HepG2 (cell line): ENCODE data around the gene CYP27B1. TPM values are rescaled to one million over a fixed set of nuclear protein-coding genes. Genes with fewer than 3 reads are reported as not detected.

ENCODE experiments used
- ATAC-seq: fragments of 200-7000 bp; cut with Tn5 transposase; 3 replicates; pipeline ENCODE4 v1.9.1; 2020; ENCODE audit warnings: mild to moderate bottlenecking, moderate library complexity
- BruUV-seq: library from RNA; stranded (reverse); fragments of 400-500 nt; replicated peaks from 2 replicates; lab custom pipeline; 2021; lab: Mats Ljungman, UMichigan
- CTCF ChIA-PET: fragments of 300-600 bp; formaldehyde crosslinking; extraction: SDS; loops from one replicate; lab custom pipeline; 2021; ENCODE audit warnings: low total read pairs, inconsistent platforms, low intra/inter-chr PET ratio; lab: Yijun Ruan, JAX
- POLR2A ChIA-PET: fragments of 350-600 bp; sonication (Branson Sonifier 250); formaldehyde crosslinking; loops from one replicate; lab custom pipeline; 2020; ENCODE audit warnings: antibody characterized with exemption, inconsistent platforms; lab: Yijun Ruan, JAX
- DNase-seq: peaks from one replicate; pipeline ENCODE4 v3.0.0-alpha.2; 2015; ENCODE audit warnings: low spot score
- FAIRE-seq: peaks from 3 replicates; lab custom pipeline; 2011; peaks lifted over from hg19 to GRCh38; lab: Jason Lieb, UNC
- H2AFZ ChIP-seq: one replicate; pipeline ENCODE4 v1.6.1; 2011; ENCODE audit warnings: low read length, inconsistent platforms
- H3K27ac ChIP-seq: fragments of 300-600 bp; 3 replicates; pipeline ENCODE4 v1.8.0; 2011; ENCODE audit warnings: mixed run types, mild to moderate bottlenecking, mixed read lengths, low read length, inconsistent platforms; ENCODE audit not compliant: insufficient read depth; ENCODE audit errors: extremely low read length
- H3K27me3 ChIP-seq, 2 experiments: fragments of 200-600 bp in 1 of 2; 2 replicates in 1 of 2; 3 replicates in 1 of 2; pipeline versions ENCODE4 v1.6.0 to v1.8.0; 2011; ENCODE audit warnings: low read length in 2 of 2, mild to moderate bottlenecking in 2 of 2, moderate library complexity in 2 of 2, inconsistent platforms in 1 of 2; ENCODE audit not compliant: insufficient read depth in 2 of 2, control insufficient read depth in 1 of 2
- H3K36me3 ChIP-seq, 2 experiments: fragments of 200-600 bp in 1 of 2; replicated peaks in 1 of 2; 2 replicates in 1 of 2; 3 replicates in 1 of 2; pipeline versions ENCODE4 v1.5.1 to v1.8.0; 2011; ENCODE audit warnings: low read length in 2 of 2, inconsistent platforms in 1 of 2; ENCODE audit not compliant: insufficient read depth in 2 of 2, control insufficient read depth in 1 of 2
- H3K4me1 ChIP-seq: 2 replicates; pipeline ENCODE4 v1.5.1; 2012; ENCODE audit warnings: low read length, inconsistent platforms; ENCODE audit not compliant: insufficient read depth
- H3K4me2 ChIP-seq: 2 replicates; pipeline ENCODE4 v1.6.0; 2011; ENCODE audit warnings: low read depth, low read length, inconsistent platforms
- H3K4me3 ChIP-seq, 3 experiments: fragments of 200-600 bp in 1 of 3; sonication (generic), shearing (Covaris generic) in 1 of 3; replicated peaks in 1 of 3; 2 replicates each; pipeline ENCODE4 v1.5.1; 2011 to 2016; ENCODE audit warnings: low read length in 3 of 3, inconsistent platforms in 2 of 3, low read depth in 2 of 3, mild to moderate bottlenecking in 2 of 3, control low read depth in 1 of 3, mixed read lengths in 1 of 3; ENCODE audit not compliant: insufficient read depth in 1 of 3
- H3K79me2 ChIP-seq: one replicate; pipeline ENCODE4 v1.6.1; 2011; ENCODE audit warnings: low read length, inconsistent platforms; ENCODE audit not compliant: insufficient read depth
- H3K9ac ChIP-seq: 2 replicates; pipeline ENCODE4 v1.6.0; 2011; ENCODE audit warnings: mild to moderate bottlenecking, low read depth, low read length, inconsistent platforms; ENCODE audit not compliant: insufficient read depth
- H3K9me3 ChIP-seq: 2 replicates; pipeline ENCODE4 v1.5.1; 2012; ENCODE audit warnings: mild to moderate bottlenecking, low read length
- H4K20me1 ChIP-seq: 2 replicates; pipeline ENCODE4 v1.6.0; 2011; ENCODE audit warnings: inconsistent platforms, mild to moderate bottlenecking, low read length, moderate library complexity; ENCODE audit not compliant: insufficient read depth
- AGO1 ChIP-seq: fragments of 200-400 bp; formaldehyde crosslinking; IDR thresholded peaks from 2 replicates; pipeline ENCODE4 v1.6.1; 2017; ENCODE audit warnings: mild to moderate bottlenecking, low read depth, low read length, moderate library complexity; ENCODE audit not compliant: poor library complexity, severe bottlenecking
- CHD2 ChIP-seq: IDR thresholded peaks from 2 replicates; pipeline ENCODE4 v1.6.1; 2011; ENCODE audit warnings: low read depth, low read length, improper control_type of control experiment
- HNF4A ChIP-seq: sonication (generic); formaldehyde crosslinking; IDR thresholded peaks from 2 replicates; pipeline ENCODE4 v1.4.0; 2020; ENCODE audit warnings: missing genetic modification reagents
- HOXA9 ChIP-seq: sonication (generic); formaldehyde crosslinking; IDR thresholded peaks from 2 replicates; pipeline ENCODE4 v1.8.1; 2022; ENCODE audit warnings: missing genetic modification reagents, mild to moderate bottlenecking, moderate library complexity, borderline replicate concordance
- MAFF ChIP-seq: IDR thresholded peaks from 2 replicates; pipeline ENCODE4 v1.6.1; 2011; ENCODE audit warnings: low read depth, low read length, improper control_type of control experiment
- MAFK ChIP-seq, 2 experiments: IDR thresholded peaks in 1 of 2; conservative IDR thresholded peaks in 1 of 2; 2 replicates each; pipeline ENCODE4 v1.6.1; 2011; ENCODE audit warnings: improper control_type of control experiment in 2 of 2, low read length in 2 of 2
- NCOR1 ChIP-seq: fragments of 200-600 bp; sonication (generic); IDR thresholded peaks from 2 replicates; pipeline ENCODE4 v1.7.0; 2017; ENCODE audit warnings: antibody characterized with exemption, low read length, borderline replicate concordance
- ONECUT2 ChIP-seq: sonication (generic); formaldehyde crosslinking; IDR thresholded peaks from 2 replicates; pipeline ENCODE4 v1.4.0; 2020; ENCODE audit warnings: missing genetic modification reagents
- SAFB2 ChIP-seq: sonication (generic); formaldehyde crosslinking; IDR thresholded peaks from 2 replicates; pipeline ENCODE4 v1.5.1; 2020; ENCODE audit warnings: missing genetic modification reagents, low read depth, mild to moderate bottlenecking, borderline replicate concordance
- TP53 ChIP-seq: sonication (generic); formaldehyde crosslinking; conservative IDR thresholded peaks from 2 replicates; pipeline ENCODE4 v1.4.0; 2020; ENCODE audit warnings: missing genetic modification reagents
- WGBS: methylation state at CpG from one replicate; pipeline ENCODE4 v1.1.6; 2017; ENCODE audit warnings: low lambda C conversion rate; 5-methylcytosine and 5-hydroxymethylcytosine counted together
- in situ Hi-C: cut with HindIII; loops from 2 replicates; pipeline ENCODE4 v1.10.0; 2017; ENCODE audit warnings: low pct_unique_long_range_greater_than_20kb; ENCODE audit not compliant: extremely low pct_ligation_motif_present
- intact Hi-C: fragments of 100-400 bp; cut with micrococcal nuclease; formaldehyde crosslinking; loops from one replicate; pipeline ENCODE4 v1.10.0; 2022; ENCODE audit not compliant: unreplicated experiment
- polyA plus RNA-seq, 8 experiments: library from polyadenylated mRNA; depleted of rRNA in 3 of 8; stranded (reverse) in 7 of 8; unstranded in 1 of 8; fragments of >200 nt; fragmentation: Illumina TruSeq in 4 of 8; extraction: Trizol in 4 of 8; gene quantifications; 2 replicates each; pipeline versions ENCODE4 v1.2.1 to v1.2.3, GENCODE V29; 2011 to 2016; ENCODE audit warnings: low read depth in 4 of 8, missing spikeins in 1 of 8, mixed read lengths in 1 of 8; ENCODE audit not compliant: insufficient read depth in 1 of 8
- total RNA-seq, 5 experiments: library from RNA; depleted of rRNA; stranded (reverse); fragments of >200 nt; fragmentation: Illumina TruSeq; extraction: Trizol; gene quantifications; 2 replicates each; pipeline ENCODE4 v1.2.3, GENCODE V29; 2016; ENCODE audit warnings: low read depth in 1 of 5
- TF ChIP-seq, protein P1 (sequence below): sonication (generic); formaldehyde crosslinking; IDR thresholded peaks from 2 replicates; pipeline ENCODE4 v1.4.0; 2020; ENCODE audit warnings: missing genetic modification reagents
- TF ChIP-seq, protein P2 (sequence below): sonication (generic); formaldehyde crosslinking; IDR thresholded peaks from 2 replicates; pipeline ENCODE4 v1.5.1; 2020; ENCODE audit warnings: mild to moderate bottlenecking, missing genetic modification reagents, borderline replicate concordance
- TF ChIP-seq, protein P3 (sequence below): sonication (generic); formaldehyde crosslinking; conservative IDR thresholded peaks from 2 replicates; pipeline ENCODE4 v1.8.0; 2022; ENCODE audit warnings: missing genetic modification reagents
- TF ChIP-seq, protein P4 (sequence below): sonication (generic); formaldehyde crosslinking; IDR thresholded peaks from 2 replicates; pipeline ENCODE4 v1.5.1; 2020; ENCODE audit warnings: missing genetic modification reagents, mild to moderate bottlenecking, borderline replicate concordance

The CYP27B1 gene
- total and polyA plus RNA-seq, 2 of the 13 experiments (the other 11 are each of a cell fraction or from before 2014, with no cell fraction given), result 2.3 to 3.0 TPM

DNA sequence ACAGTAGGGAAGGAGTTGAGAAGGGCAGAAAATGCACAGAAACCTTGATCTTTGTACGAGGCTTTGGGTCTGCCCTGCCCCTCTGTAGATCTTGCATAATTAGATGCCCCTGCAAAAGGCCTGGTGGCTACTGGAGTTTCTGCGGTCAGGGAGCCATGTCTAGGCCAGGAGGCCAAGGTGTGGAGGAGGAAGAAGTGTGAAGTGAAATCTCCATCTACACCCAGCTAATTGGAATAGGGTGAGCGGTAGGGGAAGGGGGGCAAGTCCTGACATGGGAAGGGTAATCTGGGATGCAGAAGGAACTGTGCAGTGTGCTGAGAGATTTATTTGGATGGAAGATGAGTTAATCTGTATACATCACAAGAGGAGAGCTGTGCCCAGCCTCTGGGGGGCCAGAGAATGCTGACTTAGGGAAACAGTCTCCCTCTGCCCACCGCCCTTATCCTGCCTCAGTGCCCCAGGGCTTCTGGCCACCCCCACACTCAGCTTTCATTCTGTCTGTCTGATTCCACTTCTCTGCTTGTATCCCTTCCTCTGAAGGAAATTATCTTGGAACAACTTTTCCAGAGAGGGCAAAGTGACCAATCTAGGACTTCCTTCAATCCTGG is 5.4 kb downstream of the CYP27B1 start:
- no peak for FAIRE-seq
- WGBS, result 51% methylated on average over 4 of the region's 4 CpGs
- intact Hi-C loops, result no loop called here
- Histone ChIP-seq H3K27me3 (peaks cover 0 to 6% of the 10 kb centered on the region in 2 experiments; a peak in 1 of 5 replicates), H3K9me3 (no peaks in the 10 kb centered on the region), H3K27ac (no peak overlapping the region), H4K20me1 (no peaks in the 10 kb centered on the region), H3K36me3 (no peaks in the 10 kb centered on the region; a peak in 1 of 5 replicates), H3K79me2 (no peaks in the 10 kb centered on the region), H3K4me3 (no peak overlapping the region), H3K9ac (no peak overlapping the region), H2AFZ (no peak overlapping the region), H3K4me2 (no peak overlapping the region), H3K4me1 (peaks cover 37% of the 10 kb centered on the region)
- in situ Hi-C loops, result no loop called here
- POLR2A ChIA-PET, result interaction anchor here (0.9 to 3.5 kb wide), 2 partner anchors 9 to 11 kb away, joined by 3 to 11 read pairs; partner anchors contain the start of genes CDK4, EEF1AKMT3 and METTL1
- no peak for ATAC-seq
- TF ChIP-seq, protein P1, sequence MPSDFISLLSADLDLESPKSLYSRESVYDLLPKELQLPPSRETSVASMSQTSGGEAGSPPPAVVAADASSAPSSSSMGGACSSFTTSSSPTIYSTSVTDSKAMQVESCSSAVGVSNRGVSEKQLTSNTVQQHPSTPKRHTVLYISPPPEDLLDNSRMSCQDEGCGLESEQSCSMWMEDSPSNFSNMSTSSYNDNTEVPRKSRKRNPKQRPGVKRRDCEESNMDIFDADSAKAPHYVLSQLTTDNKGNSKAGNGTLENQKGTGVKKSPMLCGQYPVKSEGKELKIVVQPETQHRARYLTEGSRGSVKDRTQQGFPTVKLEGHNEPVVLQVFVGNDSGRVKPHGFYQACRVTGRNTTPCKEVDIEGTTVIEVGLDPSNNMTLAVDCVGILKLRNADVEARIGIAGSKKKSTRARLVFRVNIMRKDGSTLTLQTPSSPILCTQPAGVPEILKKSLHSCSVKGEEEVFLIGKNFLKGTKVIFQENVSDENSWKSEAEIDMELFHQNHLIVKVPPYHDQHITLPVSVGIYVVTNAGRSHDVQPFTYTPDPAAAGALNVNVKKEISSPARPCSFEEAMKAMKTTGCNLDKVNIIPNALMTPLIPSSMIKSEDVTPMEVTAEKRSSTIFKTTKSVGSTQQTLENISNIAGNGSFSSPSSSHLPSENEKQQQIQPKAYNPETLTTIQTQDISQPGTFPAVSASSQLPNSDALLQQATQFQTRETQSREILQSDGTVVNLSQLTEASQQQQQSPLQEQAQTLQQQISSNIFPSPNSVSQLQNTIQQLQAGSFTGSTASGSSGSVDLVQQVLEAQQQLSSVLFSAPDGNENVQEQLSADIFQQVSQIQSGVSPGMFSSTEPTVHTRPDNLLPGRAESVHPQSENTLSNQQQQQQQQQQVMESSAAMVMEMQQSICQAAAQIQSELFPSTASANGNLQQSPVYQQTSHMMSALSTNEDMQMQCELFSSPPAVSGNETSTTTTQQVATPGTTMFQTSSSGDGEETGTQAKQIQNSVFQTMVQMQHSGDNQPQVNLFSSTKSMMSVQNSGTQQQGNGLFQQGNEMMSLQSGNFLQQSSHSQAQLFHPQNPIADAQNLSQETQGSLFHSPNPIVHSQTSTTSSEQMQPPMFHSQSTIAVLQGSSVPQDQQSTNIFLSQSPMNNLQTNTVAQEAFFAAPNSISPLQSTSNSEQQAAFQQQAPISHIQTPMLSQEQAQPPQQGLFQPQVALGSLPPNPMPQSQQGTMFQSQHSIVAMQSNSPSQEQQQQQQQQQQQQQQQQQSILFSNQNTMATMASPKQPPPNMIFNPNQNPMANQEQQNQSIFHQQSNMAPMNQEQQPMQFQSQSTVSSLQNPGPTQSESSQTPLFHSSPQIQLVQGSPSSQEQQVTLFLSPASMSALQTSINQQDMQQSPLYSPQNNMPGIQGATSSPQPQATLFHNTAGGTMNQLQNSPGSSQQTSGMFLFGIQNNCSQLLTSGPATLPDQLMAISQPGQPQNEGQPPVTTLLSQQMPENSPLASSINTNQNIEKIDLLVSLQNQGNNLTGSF (CRISPR knock-in tag), result no peak
- TF ChIP-seq, protein P2, sequence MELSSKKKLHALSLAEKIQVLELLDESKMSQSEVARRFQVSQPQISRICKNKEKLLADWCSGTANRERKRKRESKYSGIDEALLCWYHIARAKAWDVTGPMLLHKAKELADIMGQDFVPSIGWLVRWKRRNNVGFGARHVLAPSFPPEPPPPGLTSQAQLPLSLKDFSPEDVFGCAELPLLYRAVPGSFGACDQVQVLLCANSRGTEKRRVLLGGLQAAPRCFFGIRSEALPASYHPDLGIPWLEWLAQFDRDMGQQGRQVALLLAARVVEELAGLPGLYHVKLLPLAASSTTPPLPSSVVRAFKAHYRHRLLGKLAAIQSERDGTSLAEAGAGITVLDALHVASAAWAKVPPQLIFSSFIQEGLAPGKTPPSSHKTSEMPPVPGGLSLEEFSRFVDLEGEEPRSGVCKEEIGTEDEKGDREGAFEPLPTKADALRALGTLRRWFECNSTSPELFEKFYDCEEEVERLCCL, result no peak
- TF ChIP-seq, protein P3, sequence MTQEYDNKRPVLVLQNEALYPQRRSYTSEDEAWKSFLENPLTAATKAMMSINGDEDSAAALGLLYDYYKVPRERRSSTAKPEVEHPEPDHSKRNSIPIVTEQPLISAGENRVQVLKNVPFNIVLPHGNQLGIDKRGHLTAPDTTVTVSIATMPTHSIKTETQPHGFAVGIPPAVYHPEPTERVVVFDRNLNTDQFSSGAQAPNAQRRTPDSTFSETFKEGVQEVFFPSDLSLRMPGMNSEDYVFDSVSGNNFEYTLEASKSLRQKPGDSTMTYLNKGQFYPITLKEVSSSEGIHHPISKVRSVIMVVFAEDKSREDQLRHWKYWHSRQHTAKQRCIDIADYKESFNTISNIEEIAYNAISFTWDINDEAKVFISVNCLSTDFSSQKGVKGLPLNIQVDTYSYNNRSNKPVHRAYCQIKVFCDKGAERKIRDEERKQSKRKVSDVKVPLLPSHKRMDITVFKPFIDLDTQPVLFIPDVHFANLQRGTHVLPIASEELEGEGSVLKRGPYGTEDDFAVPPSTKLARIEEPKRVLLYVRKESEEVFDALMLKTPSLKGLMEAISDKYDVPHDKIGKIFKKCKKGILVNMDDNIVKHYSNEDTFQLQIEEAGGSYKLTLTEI (CRISPR knock-in tag), result no peak
- peak; percentile 56 for TF ChIP-seq HNF4A
- TF ChIP-seq CHD2, result no peak
- no peak for TF ChIP-seq AGO1
- peak; percentile 72 to 75 for TF ChIP-seq MAFK (conservative IDR thresholded peaks at IDR 0.05 in 1 of 2, IDR thresholded peaks at IDR 0.05 in 1 of 2; ENCODE audit: low read length in 2 of 2)
- no peak for TF ChIP-seq HOXA9 (CRISPR knock-in tag)
- TF ChIP-seq TP53 (CRISPR knock-in tag), result no peak
- TF ChIP-seq, protein P4, sequence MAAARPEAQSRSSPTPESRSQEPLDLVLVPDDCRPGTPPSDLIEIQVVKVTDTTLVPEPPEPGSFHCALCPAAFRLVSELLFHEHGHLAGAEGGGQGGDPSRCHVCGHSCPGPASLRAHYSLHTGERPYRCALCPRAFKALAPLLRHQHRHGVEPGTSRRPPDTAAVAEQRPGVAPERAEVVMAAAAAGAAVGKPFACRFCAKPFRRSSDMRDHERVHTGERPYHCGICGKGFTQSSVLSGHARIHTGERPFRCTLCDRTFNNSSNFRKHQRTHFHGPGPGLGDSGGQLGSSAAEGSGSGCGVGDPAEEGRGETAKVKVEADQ (CRISPR knock-in tag), result no peak
- TF ChIP-seq SAFB2, result no peak
- TF ChIP-seq ONECUT2, result no peak
- TF ChIP-seq MAFF, result peak; percentile 48
- no peak for TF ChIP-seq NCOR1
- DNase-seq, result no peak
- BruUV-seq, result no TSS peak
- CTCF ChIA-PET, result no interaction called here
